A673 (cell line): Measurements from ENCODE around the gene EIPR1. TPM values are rescaled to one million over a fixed set of nuclear protein-coding genes. Genes with fewer than 3 reads are reported as not detected.

Source experiments
- BruUV-seq: library from RNA; stranded (reverse); fragments of 400-500 nt; replicated peaks from 2 replicates; lab custom pipeline; 2021; lab: Mats Ljungman, UMichigan
- CTCF ChIA-PET: fragments of 300-600 bp; sonication (Branson Sonifier 250); formaldehyde crosslinking; loops from one replicate; lab custom pipeline; 2022; ENCODE audit warnings: antibody characterized with exemption; lab: Charles Lee
- POLR2A ChIA-PET: fragments of 300-600 bp; sonication (Branson Sonifier 250); formaldehyde crosslinking; loops from one replicate; lab custom pipeline; 2022; ENCODE audit warnings: antibody characterized with exemption; ENCODE audit not compliant: low non-redundant PET; lab: Charles Lee
- DNase-seq: peaks from one replicate; pipeline ENCODE4 v3.0.0-alpha.2; 2015; ENCODE audit warnings: low spot score
- H3K27ac ChIP-seq: fragments of 200-600 bp; sonication (generic); 2 replicates; pipeline ENCODE4 v1.5.1; 2016; ENCODE audit warnings: mixed run types, low read depth, mild to moderate bottlenecking, mixed read lengths, antibody characterized with exemption, low read length; ENCODE audit not compliant: poor library complexity, severe bottlenecking
- H3K27me3 ChIP-seq: fragments of 200-600 bp; sonication (generic); replicated peaks from 2 replicates; pipeline ENCODE4 v1.6.1; 2017; ENCODE audit warnings: mixed run types, low read depth, mild to moderate bottlenecking, mixed read lengths, antibody characterized with exemption, low read length; ENCODE audit not compliant: insufficient read depth, poor library complexity
- H3K36me3 ChIP-seq: fragments of 200-600 bp; sonication (generic); 2 replicates; pipeline ENCODE4 v1.6.1; 2016; ENCODE audit warnings: mixed run types, mild to moderate bottlenecking, mixed read lengths, antibody characterized with exemption, low read length; ENCODE audit not compliant: insufficient read depth, poor library complexity, severe bottlenecking
- H3K4me1 ChIP-seq: fragments of 200-600 bp; sonication (generic); 2 replicates; pipeline ENCODE4 v1.6.1; 2017; ENCODE audit warnings: mixed run types, mild to moderate bottlenecking, mixed read lengths, antibody characterized with exemption, low read length; ENCODE audit not compliant: insufficient read depth, poor library complexity, severe bottlenecking
- H3K4me3 ChIP-seq: fragments of 200-600 bp; sonication (generic); 2 replicates; pipeline ENCODE4 v1.5.1; 2016; ENCODE audit warnings: low read depth, mixed run types, mild to moderate bottlenecking, mixed read lengths, low read length; ENCODE audit not compliant: poor library complexity, severe bottlenecking
- H3K9me3 ChIP-seq: fragments of 200-600 bp; sonication (generic); 2 replicates; pipeline ENCODE4 v1.6.1; 2016; ENCODE audit warnings: mixed run types, low read depth, mild to moderate bottlenecking, mixed read lengths, antibody characterized with exemption, low read length; ENCODE audit not compliant: poor library complexity, severe bottlenecking
- CTCF ChIP-seq: fragments of 300-800, 200-600 bp; sonication (generic); conservative IDR thresholded peaks from 2 replicates; pipeline ENCODE4 v1.5.1; 2017; ENCODE audit warnings: low read depth, mild to moderate bottlenecking, antibody characterized with exemption, low read length, moderate library complexity, mixed read lengths
- EZH2 ChIP-seq: fragments of 200-600 bp; sonication (generic); IDR thresholded peaks from 2 replicates; pipeline ENCODE4 v1.6.1; 2017; ENCODE audit warnings: borderline replicate concordance, low read depth, mild to moderate bottlenecking, mixed read lengths, antibody characterized with exemption, low read length; ENCODE audit not compliant: poor library complexity, severe bottlenecking
- intact Hi-C: fragments of 100-400 bp; cut with micrococcal nuclease; formaldehyde crosslinking; loops from one replicate; pipeline ENCODE4 v1.10.0; 2022; ENCODE audit not compliant: unreplicated experiment
- total RNA-seq: library from RNA; stranded (reverse); gene quantifications from 2 replicates; pipeline ENCODE4 v1.2.3, GENCODE V29; 2021

The EIPR1 gene
- total RNA-seq, 1 experiment from 2014 or later, result 37.0 TPM

GRCh38 chr2:3319745-3320566, 57.7 kb downstream of the EIPR1 start:
- DNase-seq, result no peak
- intact Hi-C loops, result no loop called here
- CTCF ChIA-PET, result no interaction called here

GRCh38 chr2:3319134-3319533, 58.5 kb downstream of the EIPR1 start:
- no TSS peak for BruUV-seq
- Histone ChIP-seq H3K4me3 (no peak overlapping the region), H3K4me1 (no peaks in the 10 kb centered on the region), H3K9me3 (no peaks in the 10 kb centered on the region), H3K27ac (no peak overlapping the region), H3K27me3 (no peaks in the 10 kb centered on the region), H3K36me3 (no peaks in the 10 kb centered on the region)
- DNase-seq, result no peak
- no peak for TF ChIP-seq CTCF
- TF ChIP-seq EZH2, result no peak
- POLR2A ChIA-PET, result no interaction called here
- intact Hi-C loops, result no loop called here
- CTCF ChIA-PET, result no interaction called here

More at GRCh38 chr2:3319745-3320566, 57.7 kb downstream of the EIPR1 start:
- Histone ChIP-seq H3K9me3 (no peaks in the 10 kb centered on the region), H3K36me3 (no peaks in the 10 kb centered on the region), H3K4me1 (no peaks in the 10 kb centered on the region), H3K27me3 (no peaks in the 10 kb centered on the region), H3K4me3 (no peak overlapping the region), H3K27ac (no peak overlapping the region)
- POLR2A ChIA-PET, result no interaction called here
- TF ChIP-seq EZH2, result no peak
- no peak for TF ChIP-seq CTCF
- BruUV-seq, result no TSS peak

GRCh38 chr2:3317871-3318590, 59.6 kb downstream of the EIPR1 start:
- H3K4me1 ChIP-seq, result no peaks in the 10 kb centered on the region
- POLR2A ChIA-PET, result no interaction called here
- intact Hi-C loops, result no loop called here
- H3K9me3 ChIP-seq, result no peaks in the 10 kb centered on the region
- no peak overlapping the region for H3K27ac ChIP-seq
- no TSS peak for BruUV-seq
- CTCF ChIA-PET, result no interaction called here
- TF ChIP-seq CTCF (no peak), EZH2 (no peak)
- no peak for DNase-seq
- no peaks in the 10 kb centered on the region for H3K36me3 ChIP-seq
- no peaks in the 10 kb centered on the region for H3K27me3 ChIP-seq
- H3K4me3 ChIP-seq, result no peak overlapping the region
